Measurements from ENCODE around the gene CIDEB. TPM values are rescaled to one million over a fixed set of nuclear protein-coding genes. Genes with fewer than 3 reads are reported as not detected.

The CIDEB gene
- total and polyA plus RNA-seq, 2 of the 8 experiments (the other 6 are each of a cell fraction or from before 2014, with no cell fraction given) = 0.11 TPM; not detected in 1

GRCh38 chr14:24274101-24274543 lies 33.7 kb downstream of the CIDEB start:
- Histone ChIP-seq H3K4me2 (ENCODE audit: insufficient read depth in 1 of 2, low read depth in 2 of 2, low read length in 2 of 2) (no peak overlapping the region), H4K20me1 (replicated peaks in 1 of 2; ENCODE audit: control insufficient read depth in 1 of 2, insufficient read depth in 2 of 2, low read length in 2 of 2) (no peaks in the 10 kb centered on the region), H2BK15ac (ENCODE audit: low read length) (no peak overlapping the region), H3K18ac (ENCODE audit: extremely low read depth, low read length) (no peak overlapping the region), H3K9ac (replicated peaks in 1 of 4; ENCODE audit: extremely low read depth in 1 of 4, low read depth in 3 of 4, low read length in 3 of 4) (no peak overlapping the region), H3K4ac (replicated peaks; ENCODE audit: insufficient read length, low read depth, low read length) (no peak overlapping the region), H2BK12ac (ENCODE audit: low read depth, low read length) (no peak overlapping the region), H3K27ac (ENCODE audit: low read depth, low read length) (no peak overlapping the region), H4K91ac (replicated peaks; ENCODE audit: insufficient read length, low read length) (no peak overlapping the region), H3K79me1 (ENCODE audit: low read depth, low read length) (no peaks in the 10 kb centered on the region), H3K4me3 (ENCODE audit: extremely low read depth in 1 of 4, insufficient read depth in 2 of 4, low read depth in 3 of 4, low read length in 4 of 4) (no peak overlapping the region), H3K23ac (ENCODE audit: insufficient read length) (no peak overlapping the region), H3K4me1 (replicated peaks in 1 of 4; ENCODE audit: control insufficient read depth in 3 of 4, insufficient read depth in 4 of 4, low read length in 3 of 4) (peaks cover 0 to 4% (median 2%) of the 10 kb centered on the region in 4 experiments; a peak in 3 of 7 replicates), H4K5ac (ENCODE audit: insufficient read length, low read depth, low read length) (no peak overlapping the region), H3K79me2 (ENCODE audit: control insufficient read depth in 1 of 2, insufficient read depth in 2 of 2, low read length in 2 of 2) (no peaks in the 10 kb centered on the region), H4K8ac (ENCODE audit: extremely low read depth, insufficient read depth, low read length) (no peak overlapping the region), H3K27me3 (replicated peaks in 1 of 4; ENCODE audit: control insufficient read depth in 3 of 4, extremely low read depth in 1 of 4, insufficient read depth in 3 of 4, low read length in 3 of 4) (no peaks in the 10 kb centered on the region; a peak in 1 of 7 replicates), H2BK5ac (ENCODE audit: low read depth, low read length) (no peak overlapping the region), H2BK120ac (replicated peaks; ENCODE audit: low read depth, low read length) (no peak overlapping the region), H2BK20ac (ENCODE audit: low read length) (no peak overlapping the region), H3K23me2 (ENCODE audit: low read depth, low read length) (peaks cover 4% of the 10 kb centered on the region), H2AK5ac (ENCODE audit: low read depth, low read length) (no peak overlapping the region), H3K36me3 (ENCODE audit: control insufficient read depth in 2 of 4, insufficient read depth in 4 of 4, low read length in 3 of 4) (no peaks in the 10 kb centered on the region), H3K14ac (ENCODE audit: insufficient read length) (no peak overlapping the region), H3K56ac (replicated peaks; ENCODE audit: insufficient read length, low read depth, low read length) (no peak overlapping the region), H2AFZ (ENCODE audit: low read length) (no peak overlapping the region), H3K9me3 (ENCODE audit: insufficient read depth in 2 of 2, low read depth in 1 of 2, low read length in 1 of 2) (no peaks in the 10 kb centered on the region)
- DNase-seq (ENCODE audit: low read depth in 1 of 2, low spot score in 2 of 2) (no peak), FAIRE-seq (no peak)
- ChIA-PET CTCF (ENCODE audit: partially characterized antibody) (interaction anchor here (0.8 to 8.6 kb wide), 13 partner anchors 9 to 39 kb away, joined by 3 to 94 read pairs (median 4); partner anchors contain the start of genes DHRS1 and NOP9), POLR2A (ENCODE audit: partially characterized antibody) (interaction anchor here (0.9 to 2.6 kb wide), 5 partner anchors 18 to 29 kb away, joined by 3 to 7 read pairs (median 3); partner anchors contain the start of genes DHRS1 and NOP9)
- WGBS, 2 experiments (ENCODE audit: extremely low coverage in 1 of 2, insufficient coverage in 1 of 2, insufficient read length in 1 of 2, insufficient replicate concordance in 2 of 2, low coverage in 1 of 2, low lambda C conversion rate in 2 of 2, missing lambda C conversion rate in 1 of 2) = 86% methylated on average over 3 of the region's 3 CpGs; no CpG with 5 or more reads in 1 of the 2 experiments
- TF ChIP-seq, protein P1, sequence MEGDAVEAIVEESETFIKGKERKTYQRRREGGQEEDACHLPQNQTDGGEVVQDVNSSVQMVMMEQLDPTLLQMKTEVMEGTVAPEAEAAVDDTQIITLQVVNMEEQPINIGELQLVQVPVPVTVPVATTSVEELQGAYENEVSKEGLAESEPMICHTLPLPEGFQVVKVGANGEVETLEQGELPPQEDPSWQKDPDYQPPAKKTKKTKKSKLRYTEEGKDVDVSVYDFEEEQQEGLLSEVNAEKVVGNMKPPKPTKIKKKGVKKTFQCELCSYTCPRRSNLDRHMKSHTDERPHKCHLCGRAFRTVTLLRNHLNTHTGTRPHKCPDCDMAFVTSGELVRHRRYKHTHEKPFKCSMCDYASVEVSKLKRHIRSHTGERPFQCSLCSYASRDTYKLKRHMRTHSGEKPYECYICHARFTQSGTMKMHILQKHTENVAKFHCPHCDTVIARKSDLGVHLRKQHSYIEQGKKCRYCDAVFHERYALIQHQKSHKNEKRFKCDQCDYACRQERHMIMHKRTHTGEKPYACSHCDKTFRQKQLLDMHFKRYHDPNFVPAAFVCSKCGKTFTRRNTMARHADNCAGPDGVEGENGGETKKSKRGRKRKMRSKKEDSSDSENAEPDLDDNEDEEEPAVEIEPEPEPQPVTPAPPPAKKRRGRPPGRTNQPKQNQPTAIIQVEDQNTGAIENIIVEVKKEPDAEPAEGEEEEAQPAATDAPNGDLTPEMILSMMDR (IDR thresholded peaks at IDR 0.05; ENCODE audit: control extremely low read depth in 1 of 3, insufficient read depth in 1 of 3, low read depth in 1 of 3, low read length in 3 of 3) = no peak
- TF ChIP-seq BACH1 (IDR thresholded peaks at IDR 0.05; ENCODE audit: low read length) = no peak
- TF ChIP-seq RBBP5 (IDR thresholded peaks at IDR 0.05; ENCODE audit: borderline replicate concordance, low read depth, low read length) = no peak
- TF ChIP-seq EP300 (IDR thresholded peaks at IDR 0.05; ENCODE audit: borderline replicate concordance in 1 of 2, low read depth in 2 of 2, low read length in 2 of 2) = no peak
- TF ChIP-seq RNF2 (IDR thresholded peaks at IDR 0.05; ENCODE audit: borderline replicate concordance, low read depth, low read length, missing control alignments, poor library complexity, severe bottlenecking) = no peak
- no peak for TF ChIP-seq RAD21 (IDR thresholded peaks at IDR 0.05 in 1 of 2, conservative IDR thresholded peaks at IDR 0.05 in 1 of 2; ENCODE audit: low read depth in 2 of 2, low read length in 2 of 2)
- no peak for TF ChIP-seq USF2 (IDR thresholded peaks at IDR 0.05; ENCODE audit: low read length)
- TF ChIP-seq TAF7 (optimal IDR thresholded peaks at IDR 0.05; ENCODE audit: borderline replicate concordance, low read depth, low read length) = no peak
